H1 (cell line): ENCODE results near the gene MACROD2. TPM values are rescaled to one million over a fixed set of nuclear protein-coding genes. Genes with fewer than 3 reads are reported as not detected.

Experiments
- BRCA1 ChIP-seq: IDR thresholded peaks from 2 replicates; pipeline ENCODE4 v1.6.1; 2012; ENCODE audit warnings: low read depth, low read length, improper control_type of control experiment
- SP1 ChIP-seq: IDR thresholded peaks from 2 replicates; pipeline ENCODE4 v1.6.1; 2011; ENCODE audit warnings: low read depth, low read length
- polyA plus RNA-seq, 7 experiments: library from polyadenylated mRNA; depleted of rRNA in 3 of 7; stranded (reverse) in 5 of 7; unstranded in 2 of 7; fragments of >200 nt in 5 of 7; fragments of 200-250 nt in 2 of 7; gene quantifications; 1 replicate in 5 of 7; 2 replicates in 1 of 7; 4 replicates in 1 of 7; pipeline versions ENCODE4 v1.2.1 to v1.2.3, GENCODE V29; 2011 to 2013; ENCODE audit warnings: missing spikeins in 2 of 7, mixed read lengths in 2 of 7
- total RNA-seq: library from RNA; stranded (reverse); fragmentation: NEBNext Ultra II Directional; extraction: Animal tissue kit (Norgen Biotek cat#: 25700); gene quantifications from 2 replicates; pipeline ENCODE4 v1.2.1, GENCODE V29; 2021

Gene MACROD2
- total and polyA plus RNA-seq, 2 of the 8 experiments (the other 6 are each of a cell fraction or from before 2014, with no cell fraction given) = 0.70 to 3.9 TPM

DNA sequence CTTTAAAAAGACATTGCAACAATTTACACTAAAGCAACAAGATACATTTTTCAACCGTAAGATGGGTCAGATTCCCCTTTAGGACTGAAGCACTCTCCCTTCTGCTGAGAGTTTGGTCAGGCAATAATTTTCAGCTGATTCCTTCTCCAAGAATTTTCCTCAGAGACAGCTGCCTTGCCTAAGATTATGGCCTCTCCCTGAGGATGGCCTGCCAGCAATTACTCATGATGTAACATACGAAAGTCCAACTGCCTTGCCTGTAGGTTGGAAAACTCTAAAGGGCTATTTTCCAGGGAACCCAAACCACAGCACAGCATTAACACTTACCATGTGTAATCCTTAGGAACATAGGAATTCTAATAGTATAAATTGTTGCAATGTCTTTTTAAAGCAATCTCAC, 571.2 kb downstream of the MACROD2 start (continued):
- TF ChIP-seq BRCA1 (no peak), SP1 (no peak)
